ENCODE measurements around the gene TMEM45A. TPM values are rescaled to one million over a fixed set of nuclear protein-coding genes. Genes with fewer than 3 reads are reported as not detected.

TMEM45A gene
- total RNA-seq, 1 experiment from 2014 or later, result 10.1 TPM

DNA sequence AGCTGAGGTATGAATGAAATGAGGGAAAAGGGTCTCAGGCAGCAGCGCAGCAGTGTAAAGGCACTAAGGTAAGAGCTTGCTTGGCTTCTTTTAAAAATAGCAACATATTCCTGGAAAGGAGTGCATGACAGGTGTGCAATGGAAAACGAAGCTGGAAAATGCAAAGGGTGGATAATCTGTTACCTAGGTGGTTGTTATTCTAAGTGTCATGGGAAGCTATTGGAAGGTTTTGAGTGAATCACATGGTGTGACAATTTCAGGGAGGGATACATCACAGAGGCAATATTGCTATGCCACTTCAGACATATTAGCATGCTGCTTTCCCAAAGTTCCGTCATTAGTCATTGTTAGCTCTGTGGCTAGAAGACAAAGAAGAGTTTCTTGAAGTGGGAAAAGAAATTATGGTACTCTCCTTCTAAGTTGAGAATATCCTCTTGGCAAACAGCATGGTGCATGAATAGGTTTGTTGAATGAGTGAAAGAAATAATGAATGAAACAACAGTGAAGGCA lies 28.7 kb upstream of the TMEM45A start:
- Histone ChIP-seq H4K91ac (ENCODE audit: insufficient read length, low read depth, low read length) (no peak overlapping the region), H4K5ac (ENCODE audit: insufficient read length, low read depth, low read length) (no peak overlapping the region), H2AFZ (ENCODE audit: low read length) (no peak overlapping the region), H3T11ph (ENCODE audit: low read length) (no peak overlapping the region), H3K14ac (ENCODE audit: insufficient read depth, low read length) (no peak overlapping the region), H3K27ac (ENCODE audit: insufficient read length, low read depth, low read length) (no peak overlapping the region), H3K79me2 (ENCODE audit: insufficient read depth, low read length) (no peaks in the 10 kb centered on the region), H2BK20ac (ENCODE audit: low read depth, low read length, poor library complexity, severe bottlenecking) (no peak overlapping the region), H3K23me2 (ENCODE audit: insufficient read length, low read depth, low read length, poor library complexity, severe bottlenecking) (no peaks in the 10 kb centered on the region), H3K23ac (ENCODE audit: insufficient read length, low read depth, low read length) (no peak overlapping the region), H3K9ac (ENCODE audit: extremely low read depth, insufficient read length, low read length) (no peak overlapping the region), H2BK15ac (ENCODE audit: low read depth, low read length) (no peak overlapping the region), H2BK5ac (ENCODE audit: insufficient read length, low read length) (no peak overlapping the region), H3K18ac (ENCODE audit: insufficient read length, low read depth, low read length) (no peak overlapping the region), H3K27me3 (ENCODE audit: insufficient read depth, low read length) (no peaks in the 10 kb centered on the region), H3K79me1 (ENCODE audit: insufficient read depth, low read depth, low read length, poor library complexity, severe bottlenecking) (no peaks in the 10 kb centered on the region), H3K56ac (ENCODE audit: insufficient read length, low read depth, low read length) (no peak overlapping the region), H2BK120ac (ENCODE audit: low read depth, low read length, poor library complexity, severe bottlenecking) (no peak overlapping the region), H4K20me1 (ENCODE audit: control insufficient read depth, insufficient read depth, insufficient read length) (no peaks in the 10 kb centered on the region), H4K8ac (replicated peaks; ENCODE audit: insufficient read length, low read depth, low read length) (no peak overlapping the region), H3K4me2 (ENCODE audit: insufficient read depth, insufficient read length, low read length) (no peak overlapping the region), H3K4me1 (ENCODE audit: insufficient read depth, low read length) (no peaks in the 10 kb centered on the region), H3K4ac (ENCODE audit: low read depth, low read length) (no peak overlapping the region), H3K9me3 (ENCODE audit: control insufficient read depth, low read depth, low read length) (peaks cover 10% of the 10 kb centered on the region), H2AK5ac (ENCODE audit: insufficient read length, low read length) (no peak overlapping the region), H2BK12ac (ENCODE audit: insufficient read length, low read depth, low read length) (no peak overlapping the region)
- H3K27me3 Mint-ChIP-seq (ENCODE audit: low read depth), result no peaks in the 10 kb centered on the region
- peaks cover 18 to 22% of the 10 kb centered on the region in 2 experiments for H3K9me3 Mint-ChIP-seq
- H3K4me1 Mint-ChIP-seq, result peaks cover 15 to 20% of the 10 kb centered on the region in 2 experiments
- WGBS (ENCODE audit: extremely low coverage, insufficient read length, low lambda C conversion rate), result no CpG with 5 or more reads among the region's 3 CpGs
- peaks cover 2 to 26% (median 14%) of the 10 kb centered on the region in 3 experiments; a peak in 6 of 7 replicates for H3K36me3 Mint-ChIP-seq (ENCODE audit: insufficient read depth in 1 of 3, low read depth in 3 of 3)
- TF ChIP-seq, protein P1, sequence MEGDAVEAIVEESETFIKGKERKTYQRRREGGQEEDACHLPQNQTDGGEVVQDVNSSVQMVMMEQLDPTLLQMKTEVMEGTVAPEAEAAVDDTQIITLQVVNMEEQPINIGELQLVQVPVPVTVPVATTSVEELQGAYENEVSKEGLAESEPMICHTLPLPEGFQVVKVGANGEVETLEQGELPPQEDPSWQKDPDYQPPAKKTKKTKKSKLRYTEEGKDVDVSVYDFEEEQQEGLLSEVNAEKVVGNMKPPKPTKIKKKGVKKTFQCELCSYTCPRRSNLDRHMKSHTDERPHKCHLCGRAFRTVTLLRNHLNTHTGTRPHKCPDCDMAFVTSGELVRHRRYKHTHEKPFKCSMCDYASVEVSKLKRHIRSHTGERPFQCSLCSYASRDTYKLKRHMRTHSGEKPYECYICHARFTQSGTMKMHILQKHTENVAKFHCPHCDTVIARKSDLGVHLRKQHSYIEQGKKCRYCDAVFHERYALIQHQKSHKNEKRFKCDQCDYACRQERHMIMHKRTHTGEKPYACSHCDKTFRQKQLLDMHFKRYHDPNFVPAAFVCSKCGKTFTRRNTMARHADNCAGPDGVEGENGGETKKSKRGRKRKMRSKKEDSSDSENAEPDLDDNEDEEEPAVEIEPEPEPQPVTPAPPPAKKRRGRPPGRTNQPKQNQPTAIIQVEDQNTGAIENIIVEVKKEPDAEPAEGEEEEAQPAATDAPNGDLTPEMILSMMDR (conservative IDR thresholded peaks at IDR 0.05), result no peak
- no peak overlapping the region for H3K4me3 Mint-ChIP-seq
- no peak for DNase-seq
- H3K27ac Mint-ChIP-seq, result no peak overlapping the region
